HEK293T (cell line): ENCODE results near the gene SRRM3.
A peak's percentile ranks its signal among the peaks of the same experiment; 100 is the strongest.

Experiments used
- CTCF ChIA-PET: fragments of 350-600 bp; formaldehyde crosslinking; extraction: SDS; loops from one replicate; lab custom pipeline; 2021; ENCODE audit warnings: antibody characterized with exemption, inconsistent platforms; lab: Yijun Ruan, JAX
- POLR2A ChIA-PET: fragments of 350-600 bp; formaldehyde crosslinking; extraction: SDS; loops from one replicate; lab custom pipeline; 2020; ENCODE audit warnings: antibody characterized with exemption, inconsistent platforms; lab: Yijun Ruan, JAX
- DNase-seq: peaks from one replicate; pipeline ENCODE4 v3.0.0; 2012; ENCODE audit warnings: mixed read lengths; ENCODE audit errors: extremely low spot score
- ARNT ChIP-seq: fragments of 450-650 bp; IDR thresholded peaks from 2 replicates; pipeline ENCODE4 v1.6.1; 2017; ENCODE audit warnings: mild to moderate bottlenecking
- BHLHE40 ChIP-seq: fragments of 450-650 bp; IDR thresholded peaks from 2 replicates; pipeline ENCODE4 v1.6.1; 2016; ENCODE audit warnings: mild to moderate bottlenecking, moderate library complexity, borderline replicate concordance
- CTBP1 ChIP-seq: fragments of 450-650 bp; IDR thresholded peaks from 2 replicates; pipeline ENCODE4 v1.6.1; 2016; ENCODE audit warnings: borderline replicate concordance
- ELF4 ChIP-seq: fragments of 450-650 bp; IDR thresholded peaks from 2 replicates; pipeline ENCODE4 v1.6.1; 2017; ENCODE audit warnings: antibody characterized with exemption
- FOXA1 ChIP-seq: fragments of 450-650 bp; IDR thresholded peaks from 2 replicates; pipeline ENCODE4 v1.6.1; 2016; ENCODE audit warnings: mild to moderate bottlenecking
- FOXK2 ChIP-seq: fragments of 450-650 bp; IDR thresholded peaks from 2 replicates; pipeline ENCODE4 v1.6.1; 2016; ENCODE audit warnings: mild to moderate bottlenecking
- FOXM1 ChIP-seq: fragments of 450-650 bp; IDR thresholded peaks from 2 replicates; pipeline ENCODE4 v1.6.1; 2017; ENCODE audit warnings: mild to moderate bottlenecking, borderline replicate concordance
- HDGF ChIP-seq: fragments of 450-650 bp; IDR thresholded peaks from 2 replicates; pipeline ENCODE4 v1.6.1; 2017; ENCODE audit warnings: antibody characterized with exemption, borderline replicate concordance
- L3MBTL2 ChIP-seq: fragments of 450-650 bp; conservative IDR thresholded peaks from 2 replicates; pipeline ENCODE4 v1.6.1; 2016; ENCODE audit warnings: mild to moderate bottlenecking
- LEF1 ChIP-seq: fragments of 450-650 bp; IDR thresholded peaks from 2 replicates; pipeline ENCODE4 v1.6.1; 2017; ENCODE audit warnings: mild to moderate bottlenecking, borderline replicate concordance
- NFRKB ChIP-seq: fragments of 450-650 bp; IDR thresholded peaks from 2 replicates; pipeline ENCODE4 v1.6.1; 2016; ENCODE audit warnings: mild to moderate bottlenecking, moderate library complexity
- PKNOX1 ChIP-seq: fragments of 450-650 bp; IDR thresholded peaks from 2 replicates; pipeline ENCODE4 v1.6.1; 2016
- SP1 ChIP-seq: fragments of 450-650 bp; IDR thresholded peaks from 2 replicates; pipeline ENCODE4 v1.6.1; 2017
- SUZ12 ChIP-seq: fragments of 450-650 bp; IDR thresholded peaks from 2 replicates; pipeline ENCODE4 v1.6.1; 2016; ENCODE audit warnings: mild to moderate bottlenecking
- TARDBP ChIP-seq: fragments of 450-650 bp; IDR thresholded peaks from 2 replicates; pipeline ENCODE4 v1.6.1; 2016
- ZNF384 ChIP-seq: fragments of 450-650 bp; IDR thresholded peaks from 2 replicates; pipeline ENCODE4 v1.6.1; 2016

The SRRM3 gene

GRCh38 chr7:76260171-76260703 lies 58.5 kb downstream of the SRRM3 start:
- POLR2A ChIA-PET = interaction anchor here (0.6 to 1.4 kb wide), 3 partner anchors 8 to 212 kb away, joined by 3 to 5 read pairs (median 4); partner anchors contain the start of genes MDH2 and STYXL1
- CTCF ChIA-PET = interaction anchor here (0.6 to 1.5 kb wide), 2 partner anchors 18 to 82 kb away, joined by 4 to 5 read pairs; no protein-coding TSS in a partner anchor
- peak; percentile 90 for DNase-seq

GRCh38 chr7:76261329-76261728 lies 59.6 kb downstream of the SRRM3 start:
- no peak for DNase-seq
- ChIA-PET POLR2A (no interaction called here), CTCF (interaction anchor here (2.8 kb wide), 1 partner anchor 83 kb away, joined by 15 read pairs; no protein-coding TSS in a partner anchor)
- TF ChIP-seq ELF4 (no peak), ZNF384 (no peak)

More at GRCh38 chr7:76260171-76260703, 58.5 kb downstream of the SRRM3 start:
- TF ChIP-seq SUZ12 = no peak
- no peak for TF ChIP-seq CTBP1
- TF ChIP-seq SP1 = no peak
- no peak for TF ChIP-seq L3MBTL2
- no peak for TF ChIP-seq ZNF384
- no peak for TF ChIP-seq HDGF
- no peak for TF ChIP-seq BHLHE40
- TF ChIP-seq LEF1 = no peak
- TF ChIP-seq FOXM1 = no peak
- TF ChIP-seq NFRKB = no peak
- TF ChIP-seq TARDBP = no peak
- TF ChIP-seq FOXA1 = no peak

GRCh38 chr7:76261931-76262330 lies 60.2 kb downstream of the SRRM3 start:
- ChIA-PET POLR2A (interaction anchor here (1.3 kb wide), 1 partner anchor 86 kb away, joined by 3 read pairs; no protein-coding TSS in a partner anchor), CTCF (interaction anchor here (0.8 to 2.8 kb wide), 7 partner anchors 7 to 88 kb away, joined by 3 to 15 read pairs (median 5); no protein-coding TSS in a partner anchor)
- TF ChIP-seq CTBP1 (no peak), BHLHE40 (no peak), SP1 (no peak), TARDBP (no peak), ZNF384 (no peak), FOXK2 (no peak), L3MBTL2 (no peak), NFRKB (no peak), FOXA1 (no peak), HDGF (no peak), LEF1 (no peak), ELF4 (no peak), FOXM1 (no peak), ARNT (no peak), PKNOX1 (no peak), SUZ12 (no peak)
- no peak for DNase-seq

- ChIA-PET CTCF (interaction anchor here (0.5 to 2.8 kb wide), 18 partner anchors 8 to 640 kb away, joined by 3 to 15 read pairs (median 4); partner anchors contain the start of gene ZP3), POLR2A (interaction anchor here (0.6 to 1.3 kb wide), 5 partner anchors 28 to 97 kb away, joined by 3 to 4 read pairs (median 3); no protein-coding TSS in a partner anchor)
- peak; percentile 59 for DNase-seq
- TF ChIP-seq FOXK2 = no peak
- no peak for TF ChIP-seq ZNF384
- no peak for TF ChIP-seq ELF4
- TF ChIP-seq NFRKB = no peak
- TF ChIP-seq CTBP1 = no peak
- TF ChIP-seq SP1 = no peak
These were observed 61.1 kb downstream of the SRRM3 start for GRCh38 chr7:76262683-76263402.

- CTCF ChIA-PET = no interaction called here
- DNase-seq = no peak
- POLR2A ChIA-PET = no interaction called here
- TF ChIP-seq L3MBTL2 = no peak
- TF ChIP-seq ELF4 = no peak
- no peak for TF ChIP-seq CTBP1
- no peak for TF ChIP-seq SP1
- TF ChIP-seq HDGF = no peak
- no peak for TF ChIP-seq TARDBP
- TF ChIP-seq NFRKB = no peak
- TF ChIP-seq ZNF384 = no peak
- no peak for TF ChIP-seq FOXA1
- no peak for TF ChIP-seq FOXK2
- TF ChIP-seq BHLHE40 = no peak
- no peak for TF ChIP-seq LEF1
- no peak for TF ChIP-seq PKNOX1
- no peak for TF ChIP-seq FOXM1
- no peak for TF ChIP-seq SUZ12
- no peak for TF ChIP-seq ARNT
These were observed 63.6 kb downstream of the SRRM3 start for GRCh38 chr7:76265299-76265698.

- ChIA-PET CTCF (no interaction called here), POLR2A (no interaction called here)
- TF ChIP-seq ZNF384 (no peak), L3MBTL2 (0 out of 2 replicates have a peak, but pooled peaks have one; percentile 49), SP1 (no peak)
- peak; percentile 28 for DNase-seq
These were observed 65.6 kb downstream of the SRRM3 start for GRCh38 chr7:76267107-76267893.
